Omental fat pad (tissue), 4 donors: ENCODE measurements around the gene CARD8. TPM values are rescaled to one million over a fixed set of nuclear protein-coding genes. Genes with fewer than 3 reads are reported as not detected.
"Not testable (repeated sequence)": the region's sequence is repeated elsewhere in the genome, so short reads cannot be mapped to it uniquely, and the experiment has no call there.

Experiments used
- ATAC-seq: fragments of 150-250 bp; one replicate; pipeline ENCODE4 v1.9.1; 2016; ENCODE audit warnings: mild to moderate bottlenecking, moderate library complexity; ENCODE audit not compliant: low FRiP score
- DNase-seq: peaks from one replicate; pipeline ENCODE4 v3.0.0-alpha.2; 2019; ENCODE audit warnings: low spot score
- total RNA-seq, 4 donors: library from RNA; depleted of rRNA; stranded (reverse); fragments of >200 nt; gene quantifications; one replicate each; pipeline ENCODE4 v1.1.0, GENCODE V29; 2016
- TF ChIP-seq, protein P1 (sequence below), 3 donors: fragments of 450-650 bp; IDR thresholded peaks; one replicate each; pipeline ENCODE4 v1.5.1; 2016 to 2017; ENCODE audit warnings: antibody characterized with exemption in 3 of 3, mild to moderate bottlenecking in 3 of 3, moderate library complexity in 2 of 3

CARD8 gene
- total RNA-seq, 4 donors from 2014 or later: 28.3 to 144 (median 46.6) TPM

DNA sequence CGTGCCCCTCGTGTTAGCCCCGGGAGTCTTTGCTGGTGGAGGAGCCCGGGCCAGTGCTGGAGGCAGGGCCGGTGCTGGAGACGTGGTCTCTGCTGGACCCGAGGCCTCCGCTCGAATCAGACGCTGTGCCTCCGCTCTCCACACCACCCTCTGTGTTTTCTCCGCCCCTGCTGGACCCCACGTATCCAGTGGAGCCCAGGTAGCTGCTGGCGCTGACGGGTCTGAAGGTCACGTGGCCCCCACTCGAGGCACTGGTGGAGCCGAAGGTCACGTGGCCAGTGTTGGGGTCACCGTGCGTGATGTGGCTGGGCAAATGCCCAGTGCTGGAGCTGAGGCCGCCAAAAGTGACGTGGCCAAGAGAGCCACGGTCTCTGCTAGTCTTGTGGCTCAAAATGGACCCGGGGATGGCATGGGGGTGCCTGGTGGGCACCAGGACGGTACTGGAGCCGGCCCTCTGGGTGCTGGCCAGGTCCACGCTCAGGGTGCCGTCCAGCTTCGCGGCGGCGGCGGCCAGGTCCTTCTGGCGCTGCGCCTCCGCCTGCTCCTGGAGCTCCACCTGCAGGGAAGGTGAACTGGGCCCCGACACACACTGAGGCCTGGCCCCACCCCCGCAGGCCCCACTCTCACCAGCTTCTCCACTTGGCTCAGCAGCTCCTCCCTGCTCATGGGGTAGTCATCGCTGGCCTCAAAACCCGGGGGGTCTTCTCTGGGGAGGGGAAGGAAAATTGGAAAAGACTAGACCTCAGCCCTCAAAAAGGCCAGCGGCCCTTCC lies 41.4 kb upstream of the CARD8 start:
- ATAC-seq: no peak
- TF ChIP-seq, protein P1, sequence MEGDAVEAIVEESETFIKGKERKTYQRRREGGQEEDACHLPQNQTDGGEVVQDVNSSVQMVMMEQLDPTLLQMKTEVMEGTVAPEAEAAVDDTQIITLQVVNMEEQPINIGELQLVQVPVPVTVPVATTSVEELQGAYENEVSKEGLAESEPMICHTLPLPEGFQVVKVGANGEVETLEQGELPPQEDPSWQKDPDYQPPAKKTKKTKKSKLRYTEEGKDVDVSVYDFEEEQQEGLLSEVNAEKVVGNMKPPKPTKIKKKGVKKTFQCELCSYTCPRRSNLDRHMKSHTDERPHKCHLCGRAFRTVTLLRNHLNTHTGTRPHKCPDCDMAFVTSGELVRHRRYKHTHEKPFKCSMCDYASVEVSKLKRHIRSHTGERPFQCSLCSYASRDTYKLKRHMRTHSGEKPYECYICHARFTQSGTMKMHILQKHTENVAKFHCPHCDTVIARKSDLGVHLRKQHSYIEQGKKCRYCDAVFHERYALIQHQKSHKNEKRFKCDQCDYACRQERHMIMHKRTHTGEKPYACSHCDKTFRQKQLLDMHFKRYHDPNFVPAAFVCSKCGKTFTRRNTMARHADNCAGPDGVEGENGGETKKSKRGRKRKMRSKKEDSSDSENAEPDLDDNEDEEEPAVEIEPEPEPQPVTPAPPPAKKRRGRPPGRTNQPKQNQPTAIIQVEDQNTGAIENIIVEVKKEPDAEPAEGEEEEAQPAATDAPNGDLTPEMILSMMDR (IDR thresholded peaks at IDR 0.05): no peak

DNA sequence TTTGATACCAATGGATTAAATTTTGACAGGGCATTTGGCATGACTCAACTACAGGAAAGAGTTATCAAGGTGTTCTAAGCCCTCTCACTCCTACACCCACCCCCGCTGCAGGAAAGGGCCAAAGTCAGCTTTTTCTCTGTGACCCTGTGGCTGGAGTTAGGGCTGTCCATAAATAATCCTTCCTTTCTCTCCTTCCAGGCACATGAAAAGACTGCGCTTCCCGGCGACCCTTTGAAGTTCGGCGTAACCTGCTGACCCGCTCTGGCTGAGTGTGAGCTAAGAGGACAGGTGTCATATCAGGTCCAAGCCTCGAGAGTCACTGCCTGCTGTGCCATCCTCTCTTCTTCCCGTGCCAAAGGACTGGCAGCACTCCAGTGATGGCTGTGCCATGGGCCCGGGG lies 39.7 kb upstream of the CARD8 start:
- DNase-seq (no peak), ATAC-seq (no peak)
- TF ChIP-seq, protein P1 (IDR thresholded peaks at IDR 0.05): no peak

More for the DNA sequence above, 41.4 kb upstream of the CARD8 start:
- DNase-seq: no peak

DNA sequence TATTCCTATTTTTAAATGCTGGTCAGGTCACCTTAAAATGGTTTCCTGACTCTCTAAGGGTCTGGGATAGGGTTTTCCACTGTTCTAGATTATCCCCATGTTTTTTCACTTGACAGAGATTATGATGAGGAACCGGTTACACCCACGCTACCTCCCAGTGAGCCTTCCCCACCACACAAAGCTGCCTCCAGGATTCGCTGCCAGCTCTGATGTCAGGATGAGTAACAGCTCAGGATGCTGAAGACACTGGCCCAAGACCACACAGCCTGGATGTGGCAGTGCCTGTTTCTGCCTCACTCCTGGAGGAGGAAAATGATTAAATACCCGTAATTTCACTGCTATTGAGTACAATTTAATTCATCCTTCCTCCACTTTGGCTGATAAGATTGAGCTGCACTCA lies 37.1 kb upstream of the CARD8 start:
- ATAC-seq (no peak), DNase-seq (peak; percentile 27)
- TF ChIP-seq, protein P1 (IDR thresholded peaks at IDR 0.05): no peak

DNA sequence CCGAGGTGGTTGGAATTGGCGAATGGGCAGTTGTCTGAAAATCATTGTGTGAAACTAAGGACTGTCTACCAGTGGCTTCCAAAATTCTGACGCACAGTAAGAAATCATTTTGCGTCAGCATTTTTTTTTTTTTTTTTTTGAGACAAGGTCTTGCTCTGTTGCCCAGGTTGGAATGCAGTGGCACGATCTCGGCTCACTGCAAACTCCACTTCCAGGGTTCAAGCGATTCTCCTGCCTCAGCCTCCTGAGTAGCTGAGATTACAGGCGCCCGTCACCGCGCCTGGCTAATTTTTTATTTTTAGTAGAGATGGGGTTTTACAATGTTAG lies 35.7 kb upstream of the CARD8 start:
- ATAC-seq: not testable (repeated sequence)

DNA sequence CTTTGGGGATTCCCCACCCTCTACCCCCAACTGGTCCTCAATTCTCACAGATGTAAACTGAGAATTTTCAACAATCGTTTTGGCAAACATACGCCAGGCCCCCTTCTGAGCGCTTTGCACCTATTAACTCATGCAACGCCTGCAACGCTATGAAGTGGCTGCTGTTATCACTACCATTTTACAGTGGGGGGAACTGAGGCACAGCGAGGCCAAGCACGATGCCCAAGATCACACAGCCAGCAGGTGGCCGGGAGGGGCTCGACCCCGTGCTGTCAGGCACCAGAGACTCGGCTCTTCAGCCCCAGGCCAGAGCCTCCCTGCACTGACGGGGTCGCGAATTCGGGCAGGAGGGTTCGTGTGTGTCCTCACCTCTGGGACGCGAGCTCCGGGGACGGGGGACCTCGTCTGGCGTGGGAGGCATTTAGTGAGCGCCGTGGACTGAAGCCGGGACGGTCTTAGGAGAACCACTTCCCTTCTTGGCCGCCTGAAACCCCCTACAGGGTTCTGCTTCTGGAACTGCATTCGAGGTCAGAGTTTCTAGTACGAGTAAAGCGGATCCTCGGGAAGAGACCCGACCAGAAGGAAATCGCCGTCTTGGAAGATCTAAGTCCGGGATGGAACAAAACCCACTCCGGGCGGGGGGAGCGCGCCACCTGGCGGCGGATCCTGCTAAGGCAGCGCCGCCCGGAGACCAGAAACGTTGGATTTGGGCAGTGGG lies 35.2 kb upstream of the CARD8 start:
- ATAC-seq: peak; percentile 81

More for the DNA sequence above, 35.7 kb upstream of the CARD8 start:
- not testable (repeated sequence) for DNase-seq

DNA sequence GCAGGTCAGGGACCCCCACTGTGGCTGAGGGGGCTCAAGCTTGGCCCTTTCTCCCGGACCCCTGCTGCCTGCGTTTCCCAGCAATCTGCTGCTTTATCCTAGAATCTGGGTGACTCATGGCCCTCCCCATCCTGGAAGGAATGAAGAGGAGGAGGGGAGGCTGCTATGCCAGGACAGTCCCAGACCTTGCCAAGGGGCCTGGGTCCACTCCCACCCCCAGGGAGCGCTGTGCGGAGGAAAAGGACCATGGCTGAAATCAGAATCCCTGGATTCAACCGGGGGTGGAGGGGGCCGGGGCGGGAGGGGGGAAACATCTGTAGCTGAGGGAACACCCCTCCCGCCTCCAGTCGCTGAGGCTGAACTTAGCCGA lies 34.7 kb upstream of the CARD8 start:
- peak; percentile 66 for ATAC-seq
- no peak for DNase-seq
- TF ChIP-seq, protein P1 (IDR thresholded peaks at IDR 0.05): no peak

More for the DNA sequence above, 35.2 kb upstream of the CARD8 start:
- TF ChIP-seq, protein P1 (IDR thresholded peaks at IDR 0.05): peak in 2 of 3 donors; percentile 68 to 89
- peak; percentile 71 for DNase-seq

DNA sequence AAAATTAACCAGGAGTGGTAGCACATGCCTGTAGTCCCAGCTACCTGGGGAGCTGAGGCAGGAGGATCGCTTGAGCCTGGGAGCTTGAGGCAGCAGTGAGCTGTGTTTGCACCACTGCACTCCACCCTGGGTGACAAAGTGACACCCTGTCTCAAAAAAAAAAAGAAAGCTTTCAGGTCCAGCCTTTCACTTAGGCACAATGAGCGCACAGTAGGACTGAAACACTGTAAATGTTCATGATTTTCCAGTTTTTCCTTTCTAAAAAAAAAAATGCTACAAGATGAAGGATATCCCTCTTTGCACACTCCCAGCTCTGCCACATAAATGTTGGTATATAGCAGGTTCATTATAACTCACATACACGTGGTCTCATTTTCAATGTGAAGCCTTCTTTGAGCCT lies 32.0 kb upstream of the CARD8 start:
- ATAC-seq (no peak), DNase-seq (no peak)
- TF ChIP-seq, protein P1 (IDR thresholded peaks at IDR 0.05): no peak
